GM10266 (cell line): ENCODE data around the gene NAA35.

Source experiments
- DNase-seq: peaks from one replicate; pipeline ENCODE4 v3.0.0; 2012; ENCODE audit errors: extremely low spot score
- CTCF ChIP-seq: IDR thresholded peaks from 2 replicates; pipeline ENCODE4 v1.5.1; 2012; ENCODE audit warnings: mild to moderate bottlenecking, low read depth; ENCODE audit not compliant: control insufficient read depth, insufficient read depth; ENCODE audit errors: missing control alignments

NAA35 gene

GRCh38 chr9:85940832-85941621, at the start of gene NAA35:
NAA35 (plus strand) TSS chr9:85941146; CDS start chr9:85942160, 1,014 bp downstream.
- DNase-seq = peak; percentile 98
- TF ChIP-seq CTCF = no peak

- TF ChIP-seq CTCF = no peak
- DNase-seq = no peak
Measured at GRCh38 chr9:85892401-85892800, 48.5 kb upstream of the NAA35 start.

GRCh38 chr9:85895685-85896084, 45.3 kb upstream of the NAA35 start:
- no peak for TF ChIP-seq CTCF
- DNase-seq = no peak

GRCh38 chr9:85897848-85898247, 43.1 kb upstream of the NAA35 start:
- TF ChIP-seq CTCF = no peak
- DNase-seq = no peak

GRCh38 chr9:85898332-85898731, 42.6 kb upstream of the NAA35 start:
- TF ChIP-seq CTCF = no peak
- no peak for DNase-seq

GRCh38 chr9:85899388-85899787, 41.6 kb upstream of the NAA35 start:
- no peak for TF ChIP-seq CTCF
- no peak for DNase-seq

- peak; percentile 35 for DNase-seq
- TF ChIP-seq CTCF = peak; percentile 70
Measured at GRCh38 chr9:85900504-85901201, 40.3 kb upstream of the NAA35 start.
